ENCODE results near the gene RHPN2. TPM values are rescaled to one million over a fixed set of nuclear protein-coding genes. Genes with fewer than 3 reads are reported as not detected.
"Not testable (repeated sequence)": the region's sequence is repeated elsewhere in the genome, so short reads cannot be mapped to it uniquely, and the experiment has no call there.

RHPN2 gene
- total RNA-seq, 4 donors from 2014 or later = under 0.01 to 10.6 (median 5.1) TPM

DNA sequence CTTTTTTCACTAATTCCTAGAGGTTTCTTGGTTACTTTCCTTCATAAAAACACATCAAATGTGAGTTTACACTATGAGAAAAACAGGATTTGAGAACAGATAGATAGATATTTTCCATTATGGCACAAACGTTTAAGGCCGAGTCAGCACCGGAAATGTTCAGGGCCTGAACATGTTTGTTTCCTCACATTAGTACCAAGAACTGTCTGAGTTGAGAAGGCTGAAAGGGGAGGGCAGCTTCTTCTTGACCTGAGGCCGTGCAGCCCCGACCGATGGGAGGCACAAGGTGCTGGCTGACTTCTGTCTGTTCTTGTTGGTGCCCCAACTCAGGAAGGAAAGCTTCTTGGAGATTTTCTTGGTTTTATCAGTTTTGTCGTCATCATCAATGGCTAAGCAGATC is 84.9 kb downstream of the RHPN2 start:
- intact Hi-C loops (cut with DNase I; ENCODE audit: low total_unique reads) = loop anchor here (10.0 kb wide), 1 partner anchor 105 kb away; the partner anchor contains the start of gene GPATCH1
- not testable (repeated sequence) for H3K36me3 ChIP-seq, H3K27me3 ChIP-seq, H3K4me3 ChIP-seq, H3K9me3 ChIP-seq, H3K4me1 ChIP-seq, DNase-seq, H3K27ac ChIP-seq

DNA sequence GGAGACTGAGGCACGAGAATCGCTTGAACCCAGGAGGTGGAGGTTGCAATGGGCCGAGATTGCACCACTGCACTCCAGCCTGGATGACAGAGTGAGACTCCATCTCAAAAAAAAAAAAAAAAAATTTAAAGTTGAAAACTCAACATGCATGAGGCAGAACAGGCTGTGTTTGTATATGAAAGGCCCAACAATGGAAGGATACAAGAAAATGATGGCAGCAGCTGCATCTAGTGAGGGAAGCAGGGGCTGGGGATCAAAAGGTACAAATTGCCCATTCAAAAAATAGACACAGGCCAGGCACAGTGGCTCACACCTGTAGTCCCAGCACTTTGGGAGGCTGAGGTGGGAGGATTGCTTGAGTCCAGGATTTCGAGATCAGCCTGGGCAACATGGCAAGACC is 86.9 kb downstream of the RHPN2 start:
- intact Hi-C loops (cut with DNase I; ENCODE audit: low total_unique reads) = loop anchor here (10.0 kb wide), 1 partner anchor 107 kb away; the partner anchor contains the start of gene GPATCH1
- not testable (repeated sequence) for H3K27ac ChIP-seq, DNase-seq, H3K9me3 ChIP-seq, H3K27me3 ChIP-seq, H3K4me1 ChIP-seq, H3K36me3 ChIP-seq, H3K4me3 ChIP-seq

DNA sequence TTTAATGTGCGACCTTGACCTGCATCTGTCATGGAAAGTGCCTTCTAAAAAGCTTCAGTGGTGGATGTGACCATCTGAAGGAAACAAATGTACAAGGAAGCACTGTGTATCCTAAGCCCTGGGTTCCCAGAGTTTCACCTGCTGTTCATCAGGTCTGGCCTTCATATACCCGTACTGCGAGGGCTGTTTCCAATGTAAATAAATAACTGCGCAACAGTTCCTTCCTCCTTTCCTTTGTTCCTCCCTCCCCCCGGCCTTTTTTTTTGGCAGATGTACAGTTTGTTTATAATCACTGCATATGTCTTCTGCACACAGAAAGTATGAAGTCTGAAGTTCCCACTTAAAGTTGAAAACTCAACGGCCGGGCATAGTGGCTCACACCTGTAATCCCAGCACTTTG is 87.4 kb downstream of the RHPN2 start:
- intact Hi-C loops (cut with DNase I; ENCODE audit: low total_unique reads) = loop anchor here (10.0 kb wide), 1 partner anchor 108 kb away; the partner anchor contains the start of gene GPATCH1

DNA sequence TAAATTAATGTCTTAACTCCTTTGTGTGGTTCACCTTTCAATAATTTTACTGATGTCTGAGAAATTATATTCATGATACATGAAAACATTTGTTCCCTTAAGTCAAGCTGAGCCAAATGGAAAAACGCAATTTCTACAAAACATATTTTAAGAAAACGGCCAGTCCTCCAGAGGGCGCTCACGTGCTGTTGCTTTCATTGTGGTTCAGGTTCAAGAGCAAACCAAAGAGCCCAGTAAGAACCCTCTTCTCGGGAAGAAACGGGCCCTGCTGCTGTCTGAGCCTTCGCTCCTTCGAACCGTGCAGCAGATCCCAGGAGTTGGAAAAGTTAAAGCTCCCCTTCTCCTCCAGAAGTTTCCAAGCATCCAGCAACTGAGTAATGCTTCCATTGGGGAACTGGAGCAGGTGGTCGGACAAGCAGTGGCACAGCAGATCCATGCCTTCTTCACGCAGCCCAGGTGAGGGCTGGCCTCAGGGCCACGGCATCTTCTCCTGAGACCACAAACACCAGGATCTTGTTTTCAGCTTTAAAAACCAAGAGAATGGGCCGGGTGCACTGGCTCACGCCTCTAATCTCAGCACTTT is 88.4 kb downstream of the RHPN2 start:
- intact Hi-C loops (cut with DNase I; ENCODE audit: low total_unique reads) = loop anchor here (10.0 kb wide), 1 partner anchor 108 kb away; the partner anchor contains the start of gene GPATCH1

More for the DNA sequence above, 87.4 kb downstream of the RHPN2 start:
- no peaks in the 10 kb centered on the region for H3K9me3 ChIP-seq
- no peaks in the 10 kb centered on the region for H3K27me3 ChIP-seq
- no peak overlapping the region for H3K27ac ChIP-seq
- H3K36me3 ChIP-seq = no peaks in the 10 kb centered on the region
- no peaks in the 10 kb centered on the region for H3K4me1 ChIP-seq
- no peak for TF ChIP-seq POLR2A (IDR thresholded peaks at IDR 0.05)
- TF ChIP-seq, protein P1, sequence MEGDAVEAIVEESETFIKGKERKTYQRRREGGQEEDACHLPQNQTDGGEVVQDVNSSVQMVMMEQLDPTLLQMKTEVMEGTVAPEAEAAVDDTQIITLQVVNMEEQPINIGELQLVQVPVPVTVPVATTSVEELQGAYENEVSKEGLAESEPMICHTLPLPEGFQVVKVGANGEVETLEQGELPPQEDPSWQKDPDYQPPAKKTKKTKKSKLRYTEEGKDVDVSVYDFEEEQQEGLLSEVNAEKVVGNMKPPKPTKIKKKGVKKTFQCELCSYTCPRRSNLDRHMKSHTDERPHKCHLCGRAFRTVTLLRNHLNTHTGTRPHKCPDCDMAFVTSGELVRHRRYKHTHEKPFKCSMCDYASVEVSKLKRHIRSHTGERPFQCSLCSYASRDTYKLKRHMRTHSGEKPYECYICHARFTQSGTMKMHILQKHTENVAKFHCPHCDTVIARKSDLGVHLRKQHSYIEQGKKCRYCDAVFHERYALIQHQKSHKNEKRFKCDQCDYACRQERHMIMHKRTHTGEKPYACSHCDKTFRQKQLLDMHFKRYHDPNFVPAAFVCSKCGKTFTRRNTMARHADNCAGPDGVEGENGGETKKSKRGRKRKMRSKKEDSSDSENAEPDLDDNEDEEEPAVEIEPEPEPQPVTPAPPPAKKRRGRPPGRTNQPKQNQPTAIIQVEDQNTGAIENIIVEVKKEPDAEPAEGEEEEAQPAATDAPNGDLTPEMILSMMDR (IDR thresholded peaks at IDR 0.05) = no peak
- no peak overlapping the region for H3K4me3 ChIP-seq
- no peak for DNase-seq

DNA sequence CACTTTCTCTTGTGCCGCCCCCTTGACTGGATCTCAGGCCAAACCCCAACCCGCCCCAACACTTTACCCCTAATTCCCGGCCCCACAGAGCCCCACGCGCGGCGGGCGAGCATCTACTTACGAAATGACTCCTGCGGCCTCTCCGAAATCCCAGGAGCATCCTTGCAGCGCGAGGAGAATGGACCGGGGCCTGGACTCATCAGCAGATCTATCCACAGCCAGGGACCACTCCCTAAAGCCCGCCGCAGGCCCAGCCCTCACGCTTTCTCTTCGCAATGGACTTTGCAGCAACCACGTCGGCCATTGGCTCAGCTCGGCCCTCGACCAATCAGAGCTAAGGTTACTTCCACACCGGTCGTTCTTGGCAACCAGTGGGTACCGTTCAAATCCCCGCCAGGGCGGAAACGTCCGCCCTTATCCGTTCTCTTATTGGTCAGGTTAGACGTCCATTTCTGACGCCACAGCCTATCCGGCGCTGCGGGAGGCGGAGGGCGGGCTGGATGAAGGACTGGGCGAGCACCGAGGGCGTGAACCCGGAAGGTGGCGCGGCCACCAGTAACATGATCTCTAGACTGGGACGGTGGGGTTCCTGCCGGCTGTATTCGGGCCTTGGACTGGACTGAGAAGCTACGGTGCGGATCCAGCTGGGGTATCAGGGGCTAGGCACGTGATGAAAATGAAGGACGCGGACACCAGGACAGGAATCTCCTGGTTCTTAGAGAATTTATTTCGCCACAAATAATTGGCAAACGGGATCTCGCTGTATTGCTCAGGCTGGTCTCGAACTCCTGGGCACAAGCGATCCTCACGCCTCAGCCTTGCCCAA is 92.8 kb downstream of the RHPN2 start, which contains the start of the genes CEP89 and FAAP24:
CEP89 (minus strand) TSS at position 244 of the 826 bp plus-strand sequence; CDS start at position 160, 84 bp downstream.
FAAP24 (plus strand) TSS at position 528 of the 826 bp plus-strand sequence. CDS start 955 bp downstream, outside the sequence.
- no peaks in the 10 kb centered on the region for H3K9me3 ChIP-seq
- no peaks in the 10 kb centered on the region for H3K36me3 ChIP-seq
- peak in 1 of 2 donors; percentile 22 for TF ChIP-seq POLR2A (IDR thresholded peaks at IDR 0.05)
- TF ChIP-seq, protein P1 (IDR thresholded peaks at IDR 0.05) = peak in 1 of 4 experiments; percentile 25
- H3K4me1 ChIP-seq = peaks cover 5 to 8% of the 10 kb centered on the region in 2 donors
- H3K27ac ChIP-seq = peak within 1 kb of the TSS; percentile 69 to 81
- peak within 1 kb of the TSS; percentile 58 to 87 for H3K4me3 ChIP-seq
- intact Hi-C loops (cut with DNase I; ENCODE audit: low total_unique reads) = loop anchor here (10.0 kb wide), 1 partner anchor 113 kb away; the partner anchor contains the start of gene GPATCH1
- peak; percentile 98 to 99 for DNase-seq
- H3K27me3 ChIP-seq = no peaks in the 10 kb centered on the region

More for the DNA sequence above, 88.4 kb downstream of the RHPN2 start:
- Histone ChIP-seq H3K27me3 (no peaks in the 10 kb centered on the region), H3K4me3 (no peak overlapping the region), H3K36me3 (no peaks in the 10 kb centered on the region), H3K9me3 (no peaks in the 10 kb centered on the region), H3K27ac (no peak overlapping the region), H3K4me1 (no peaks in the 10 kb centered on the region)
- peak; percentile 49 to 66 for DNase-seq
- TF ChIP-seq, protein P1 (IDR thresholded peaks at IDR 0.05) = peak; percentile 43 to 69 (median 51)
- no peak for TF ChIP-seq POLR2A (IDR thresholded peaks at IDR 0.05)

Data from uterus (tissue), 4 donors.